Natural killer cell (primary cell): ENCODE results near the gene WDR4. TPM values are rescaled to one million over a fixed set of nuclear protein-coding genes. Genes with fewer than 3 reads are reported as not detected.
"Not testable (repeated sequence)": the region's sequence is repeated elsewhere in the genome, so short reads cannot be mapped to it uniquely, and the experiment has no call there.

Experiments used
- ATAC-seq, 3 donors: fragments of 150-1000 bp in 2 of 3; fragments of 200-7000 bp in 1 of 3; cut with Tn5 transposase; 1 replicate in 1 of 3; 2 replicates in 2 of 3; pipeline ENCODE4 v1.10.0; 2021; ENCODE audit warnings: mild to moderate bottlenecking in 2 of 3, moderate library complexity in 2 of 3
- DNase-seq, 2 donors: peaks; one replicate each; pipeline versions ENCODE4 v3.0.0 to v3.0.0-alpha.2; 2013 to 2021; ENCODE audit warnings: mixed read lengths in 1 of 2
- H3K27ac ChIP-seq: one replicate; pipeline ENCODE4 v1.5.1; 2013; ENCODE audit warnings: mild to moderate bottlenecking, low read length
- H3K27me3 ChIP-seq: one replicate; pipeline ENCODE4 v1.6.1; 2013; ENCODE audit warnings: low read length; ENCODE audit not compliant: control insufficient read depth, insufficient read depth
- H3K36me3 ChIP-seq: one replicate; pipeline ENCODE4 v1.6.1; 2013; ENCODE audit warnings: low read length; ENCODE audit not compliant: control insufficient read depth, insufficient read depth
- H3K4me1 ChIP-seq: one replicate; pipeline ENCODE4 v1.6.1; 2013; ENCODE audit warnings: low read length; ENCODE audit not compliant: control insufficient read depth, insufficient read depth
- H3K4me3 ChIP-seq: one replicate; pipeline ENCODE4 v1.5.1; 2013; ENCODE audit warnings: low read length
- H3K9me3 ChIP-seq: one replicate; pipeline ENCODE4 v1.6.1; 2013; ENCODE audit warnings: low read length; ENCODE audit not compliant: control insufficient read depth, insufficient read depth
- H3K27ac Mint-ChIP-seq, 2 donors: one replicate each; pipeline ENCODE4 v1.8.0; 2022; ENCODE audit warnings: mild to moderate bottlenecking in 2 of 2, mixed read lengths in 2 of 2, moderate library complexity in 1 of 2
- H3K27me3 Mint-ChIP-seq, 2 donors: one replicate each; pipeline ENCODE4 v1.8.0; 2022; ENCODE audit warnings: low read depth in 2 of 2, mixed read lengths in 2 of 2
- H3K36me3 Mint-ChIP-seq: one replicate; pipeline ENCODE4 v1.8.0; 2022; ENCODE audit warnings: mixed read lengths
- H3K4me1 Mint-ChIP-seq, 2 donors: one replicate each; pipeline ENCODE4 v1.8.0; 2022; ENCODE audit warnings: mixed read lengths in 2 of 2
- H3K4me3 Mint-ChIP-seq: one replicate; pipeline ENCODE4 v1.8.0; 2022; ENCODE audit warnings: mild to moderate bottlenecking, moderate library complexity, mixed read lengths
- H3K9me3 Mint-ChIP-seq, 2 donors: one replicate each; pipeline ENCODE4 v1.8.0; 2022; ENCODE audit warnings: mixed read lengths in 2 of 2
- WGBS: methylation state at CpG from one replicate; pipeline ENCODE4 v1.1.7; 2013; ENCODE audit warnings: missing lambda C conversion rate; ENCODE audit not compliant: insufficient coverage; 5-methylcytosine and 5-hydroxymethylcytosine counted together
- intact Hi-C: fragments of 100-400 bp; cut with micrococcal nuclease; formaldehyde crosslinking; loops from one replicate; pipeline ENCODE4 v1.14.2; 2022
- total RNA-seq, 4 donors: library from RNA; stranded (reverse); fragments of 120-200 nt in 1 of 4; gene quantifications; one replicate each; pipeline versions ENCODE4 v1.2.3 to v1.2.4, GENCODE V29; 2013 to 2022
- TF ChIP-seq, protein P1 (sequence below): fragments of 200-600 bp; IDR thresholded peaks from one replicate; pipeline ENCODE4 v1.8.0; 2022; ENCODE audit warnings: antibody characterized with exemption

WDR4 gene
- total RNA-seq, 3 donors from 2014 or later (not counting 1 experiment from before 2014, with no cell fraction given), result 11.1 to 15.5 (median 14.0) TPM

DNA sequence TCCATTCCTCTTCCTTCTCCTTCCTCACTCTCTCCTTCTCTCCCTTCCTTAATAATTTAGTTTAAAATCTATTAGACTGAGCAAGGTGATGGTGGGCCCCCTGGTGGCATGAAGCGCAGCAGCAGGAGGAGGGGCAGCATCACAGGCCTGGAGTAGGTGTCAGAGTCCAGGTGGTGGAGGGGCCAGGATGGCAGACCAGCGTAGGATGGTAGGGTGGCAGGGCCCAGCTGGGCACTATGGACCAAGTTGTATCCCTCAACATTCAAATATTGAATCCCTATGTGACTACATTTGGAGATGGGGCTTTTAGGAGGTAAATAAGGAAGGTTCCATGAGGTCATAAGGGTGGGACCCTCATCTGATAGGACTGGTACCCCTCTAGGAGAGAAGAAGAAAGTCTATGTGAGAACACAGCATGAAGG is 61.0 kb downstream of the WDR4 start:
- whole genome bisulfite sequencing, result 60% methylated on average over 1 of the region's 2 CpGs
- intact Hi-C loops, result loop anchor here (2.0 to 10.0 kb wide), 3 partner anchors 134 to 226 kb away; partner anchors contain the start of gene PDE9A
- Mint-ChIP-seq H3K27ac (no peak overlapping the region), H3K4me3 (no peak overlapping the region), H3K4me1 (no peaks in the 10 kb centered on the region), H3K36me3 (no peaks in the 10 kb centered on the region), H3K27me3 (peaks cover 14 to 18% of the 10 kb centered on the region in 2 donors), H3K9me3 (no peaks in the 10 kb centered on the region)
- Histone ChIP-seq H3K36me3 (no peaks in the 10 kb centered on the region), H3K4me3 (no peak overlapping the region), H3K4me1 (no peaks in the 10 kb centered on the region), H3K27ac (no peak overlapping the region), H3K27me3 (peaks cover 13% of the 10 kb centered on the region), H3K9me3 (no peaks in the 10 kb centered on the region)
- DNase-seq (peak; percentile 56 to 76), ATAC-seq (peak; percentile 77 to 89 (median 84))
- TF ChIP-seq, protein P1, sequence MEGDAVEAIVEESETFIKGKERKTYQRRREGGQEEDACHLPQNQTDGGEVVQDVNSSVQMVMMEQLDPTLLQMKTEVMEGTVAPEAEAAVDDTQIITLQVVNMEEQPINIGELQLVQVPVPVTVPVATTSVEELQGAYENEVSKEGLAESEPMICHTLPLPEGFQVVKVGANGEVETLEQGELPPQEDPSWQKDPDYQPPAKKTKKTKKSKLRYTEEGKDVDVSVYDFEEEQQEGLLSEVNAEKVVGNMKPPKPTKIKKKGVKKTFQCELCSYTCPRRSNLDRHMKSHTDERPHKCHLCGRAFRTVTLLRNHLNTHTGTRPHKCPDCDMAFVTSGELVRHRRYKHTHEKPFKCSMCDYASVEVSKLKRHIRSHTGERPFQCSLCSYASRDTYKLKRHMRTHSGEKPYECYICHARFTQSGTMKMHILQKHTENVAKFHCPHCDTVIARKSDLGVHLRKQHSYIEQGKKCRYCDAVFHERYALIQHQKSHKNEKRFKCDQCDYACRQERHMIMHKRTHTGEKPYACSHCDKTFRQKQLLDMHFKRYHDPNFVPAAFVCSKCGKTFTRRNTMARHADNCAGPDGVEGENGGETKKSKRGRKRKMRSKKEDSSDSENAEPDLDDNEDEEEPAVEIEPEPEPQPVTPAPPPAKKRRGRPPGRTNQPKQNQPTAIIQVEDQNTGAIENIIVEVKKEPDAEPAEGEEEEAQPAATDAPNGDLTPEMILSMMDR, result peak; percentile 96

DNA sequence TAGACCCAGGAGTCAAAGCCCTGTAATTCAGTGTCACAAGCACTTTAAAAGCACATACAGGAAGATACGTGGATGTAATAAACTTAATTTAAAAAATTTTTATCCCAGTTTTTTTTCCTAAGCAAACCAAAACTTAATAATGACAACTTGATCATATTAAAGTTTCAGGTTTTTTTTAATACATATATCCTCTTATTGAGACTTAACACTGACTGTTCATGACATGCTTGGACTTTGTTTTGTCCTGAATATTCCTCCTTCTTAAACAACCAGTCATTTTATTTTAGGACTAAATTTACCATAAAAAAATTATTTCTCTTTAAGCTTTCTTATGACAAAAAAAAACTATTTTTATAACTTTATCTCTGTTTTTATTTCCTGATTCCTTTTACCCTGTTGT is 64.1 kb downstream of the WDR4 start:
- Mint-ChIP-seq H3K9me3 (no peaks in the 10 kb centered on the region), H3K4me3 (no peak overlapping the region), H3K27me3 (peaks cover 14 to 34% of the 10 kb centered on the region in 2 donors), H3K36me3 (no peaks in the 10 kb centered on the region), H3K27ac (no peak overlapping the region), H3K4me1 (no peaks in the 10 kb centered on the region)
- no CpG with 5 or more reads among the region's 1 CpG for WGBS
- Histone ChIP-seq H3K36me3 (no peaks in the 10 kb centered on the region), H3K4me1 (no peaks in the 10 kb centered on the region), H3K27ac (no peak overlapping the region), H3K4me3 (no peak overlapping the region), H3K27me3 (peaks cover 4% of the 10 kb centered on the region), H3K9me3 (no peaks in the 10 kb centered on the region)
- ATAC-seq, result no peak
- intact Hi-C loops, result loop anchor here (5.0 to 10.0 kb wide), 2 partner anchors 130 to 163 kb away; partner anchors contain the start of gene PDE9A
- no peak for DNase-seq
- TF ChIP-seq, protein P1, result no peak

DNA sequence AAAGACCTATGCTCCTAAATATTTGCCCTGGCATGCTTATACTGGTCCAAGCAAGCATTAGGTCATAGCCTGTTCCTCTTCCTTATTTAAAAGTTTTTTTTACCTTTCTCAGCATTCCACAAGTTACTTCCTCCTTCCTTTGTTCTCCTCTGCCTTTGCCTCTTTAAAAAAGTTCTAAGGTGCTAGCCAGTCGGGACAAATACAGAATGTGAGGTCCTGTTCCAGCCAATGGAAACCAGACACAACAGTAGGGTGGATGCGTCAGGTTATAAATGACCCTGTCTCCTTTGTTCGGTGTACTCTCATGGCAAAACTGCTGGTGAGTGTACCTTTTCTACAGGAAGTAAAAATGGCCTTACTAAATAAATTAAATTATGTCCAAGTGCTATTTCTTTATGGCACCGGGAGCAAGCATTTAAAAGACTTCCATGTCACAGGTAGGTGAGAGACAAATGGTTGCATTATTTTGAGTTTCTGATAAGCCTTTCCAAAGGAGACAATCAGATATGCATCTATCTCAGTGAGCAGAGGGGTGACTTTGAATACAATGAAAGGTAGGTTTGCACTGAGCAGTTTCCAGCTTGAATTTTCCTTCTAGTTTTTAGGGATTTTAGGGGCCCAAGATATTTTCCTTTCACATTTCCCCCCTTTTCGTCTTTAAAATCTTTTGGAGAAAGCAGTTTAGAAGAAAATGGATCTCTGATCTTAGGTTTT is 66.7 kb downstream of the WDR4 start:
- not testable (repeated sequence) for ATAC-seq, H3K9me3 ChIP-seq, H3K27me3 ChIP-seq, H3K9me3 Mint-ChIP-seq, H3K4me3 Mint-ChIP-seq, DNase-seq, H3K36me3 Mint-ChIP-seq, H3K4me1 Mint-ChIP-seq, H3K4me1 ChIP-seq, H3K4me3 ChIP-seq, H3K27ac Mint-ChIP-seq, H3K36me3 ChIP-seq, H3K27ac ChIP-seq
- intact Hi-C loops, result loop anchor here (10.0 kb wide), 1 partner anchor 128 kb away; no protein-coding TSS in a partner anchor
- H3K27me3 Mint-ChIP-seq, result peaks cover 11 to 43% of the 10 kb centered on the region in 2 donors
- 48% methylated on average over 4 of the region's 5 CpGs for WGBS

DNA sequence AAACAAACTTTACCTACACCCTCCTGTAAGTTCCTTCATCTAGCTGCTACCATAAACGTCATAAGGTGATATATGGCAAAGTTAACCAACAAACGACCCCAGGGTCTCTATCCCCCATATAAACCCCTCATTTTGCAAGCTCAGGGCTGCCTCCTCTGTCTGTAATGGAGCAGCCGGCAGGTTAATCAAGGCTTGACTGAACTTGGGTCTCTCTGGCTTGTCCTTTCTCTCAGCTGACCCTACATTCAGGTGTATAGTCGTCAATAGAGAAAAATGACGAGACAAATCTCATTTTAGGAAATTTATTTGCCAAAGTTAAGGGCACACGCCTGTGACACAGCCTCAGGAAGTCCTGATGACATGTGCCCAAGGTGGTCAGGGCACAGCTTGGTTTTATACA is 67.4 kb downstream of the WDR4 start:
- H3K4me3 Mint-ChIP-seq, result no peak overlapping the region

More for the DNA sequence above, 67.4 kb downstream of the WDR4 start:
- no peak overlapping the region for H3K27ac ChIP-seq
- no peaks in the 10 kb centered on the region for H3K27me3 ChIP-seq
- H3K4me1 ChIP-seq, result no peaks in the 10 kb centered on the region
- Mint-ChIP-seq H3K36me3 (no peaks in the 10 kb centered on the region), H3K4me1 (no peaks in the 10 kb centered on the region), H3K9me3 (no peaks in the 10 kb centered on the region), H3K27me3 (peaks cover 8 to 38% of the 10 kb centered on the region in 2 donors), H3K27ac (no peak overlapping the region)
- no peak for ATAC-seq
- H3K36me3 ChIP-seq, result no peaks in the 10 kb centered on the region
- intact Hi-C loops, result loop anchor here (10.0 kb wide), 1 partner anchor 127 kb away; no protein-coding TSS in a partner anchor
- TF ChIP-seq, protein P1, result no peak
- 80% methylated on average over 6 of the region's 6 CpGs for WGBS
- H3K9me3 ChIP-seq, result no peaks in the 10 kb centered on the region
- DNase-seq, result no peak
- no peak overlapping the region for H3K4me3 ChIP-seq
